Measurements from ENCODE around the gene TGFBRAP1.

The TGFBRAP1 gene

GRCh38 chr2:105329561-105330495 is at the start of gene TGFBRAP1:
TSS of gene TGFBRAP1 (minus strand) at chr2:105329735. CDS start at chr2:105308301, 21,434 bp downstream.
- DNase-seq (ENCODE audit: low read depth in 2 of 2, low spot score in 1 of 2) = peak in 1 of 2 donors; percentile 11

DNA sequence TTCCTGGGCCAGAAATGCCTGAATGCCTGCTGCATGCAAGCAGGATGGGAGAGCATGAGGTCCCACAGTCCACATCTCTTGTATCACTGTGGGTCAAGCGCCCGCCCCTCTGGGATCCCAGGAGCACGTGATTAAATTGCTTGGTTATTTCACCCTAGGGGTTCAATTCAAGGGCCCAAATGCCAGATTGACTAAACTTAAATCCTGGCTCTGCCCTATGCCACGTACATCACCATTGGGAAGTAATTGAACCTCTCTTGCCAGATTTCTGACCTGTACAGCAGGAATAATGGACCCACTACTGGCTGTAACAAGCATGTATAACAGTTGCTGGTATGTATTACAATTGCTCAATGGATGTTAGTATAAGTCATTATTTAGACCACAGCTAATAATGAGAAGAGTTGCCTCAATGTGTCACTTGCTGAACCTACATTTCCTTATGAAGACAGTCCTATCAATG is 49.4 kb upstream of the TGFBRAP1 start:
- DNase-seq (ENCODE audit: low read depth in 2 of 2, low spot score in 1 of 2) = no peak

- no peak for DNase-seq (ENCODE audit: low read depth in 2 of 2, low spot score in 1 of 2)
Observed at GRCh38 chr2:105378276-105378840, 48.8 kb upstream of the TGFBRAP1 start.

GRCh38 chr2:105377871-105378270 is 48.3 kb upstream of the TGFBRAP1 start:
- DNase-seq (ENCODE audit: low read depth in 2 of 2, low spot score in 1 of 2) = no peak

- DNase-seq (ENCODE audit: low read depth in 2 of 2, low spot score in 1 of 2) = no peak
Observed at GRCh38 chr2:105376789-105377240, 47.3 kb upstream of the TGFBRAP1 start.

DNA sequence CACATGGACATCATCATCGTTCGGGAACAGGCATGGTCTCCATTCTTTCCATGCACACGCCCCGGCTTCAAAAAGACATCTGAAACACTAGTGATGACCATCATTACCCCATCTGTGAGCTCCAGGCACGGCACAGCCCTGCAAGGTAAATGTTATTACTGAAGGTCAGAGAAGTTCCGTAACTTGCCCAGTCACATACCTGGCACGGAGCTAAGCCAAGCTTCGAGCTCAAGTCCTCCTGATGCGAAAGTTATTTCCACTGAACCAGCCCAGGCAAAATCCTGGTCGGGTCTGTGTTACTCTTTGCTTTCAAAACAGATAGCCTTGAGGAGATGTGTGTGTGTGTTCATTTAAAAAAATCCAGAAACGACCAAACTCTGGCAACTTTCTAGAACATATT is 46.5 kb upstream of the TGFBRAP1 start:
- no peak for DNase-seq (ENCODE audit: low read depth in 2 of 2, low spot score in 1 of 2)

DNA sequence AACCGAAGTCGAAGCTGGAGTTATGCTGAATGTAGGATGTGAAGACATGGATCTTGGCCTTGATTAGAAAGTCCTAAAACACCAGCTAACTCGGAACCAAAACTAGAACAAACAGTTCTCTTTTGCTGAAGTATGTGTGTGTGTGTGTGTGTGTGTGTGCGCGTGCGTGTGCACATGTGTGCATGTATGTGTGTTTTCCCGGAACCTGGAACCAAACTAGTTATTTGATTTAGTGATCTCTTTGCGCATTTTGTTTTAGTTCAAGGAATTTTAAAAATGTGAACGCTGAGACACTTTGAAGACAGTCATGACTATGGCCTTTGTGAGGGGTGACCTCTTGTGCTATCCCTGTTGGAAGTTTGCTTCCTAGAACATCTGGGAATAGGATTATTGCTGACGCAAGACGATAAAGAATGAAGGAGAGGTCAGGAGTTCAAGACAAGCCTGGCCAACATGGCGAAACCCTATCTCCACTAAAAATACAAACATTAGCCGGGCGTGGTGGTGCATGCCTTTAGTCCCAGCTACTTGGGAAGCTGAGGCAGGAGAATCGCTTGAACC is 45.5 kb upstream of the TGFBRAP1 start:
- no peak for DNase-seq (ENCODE audit: low read depth in 2 of 2, low spot score in 1 of 2)

GRCh38 chr2:105373895-105374401 is 44.4 kb upstream of the TGFBRAP1 start:
- no peak for DNase-seq (ENCODE audit: low read depth in 2 of 2, low spot score in 1 of 2)

DNA sequence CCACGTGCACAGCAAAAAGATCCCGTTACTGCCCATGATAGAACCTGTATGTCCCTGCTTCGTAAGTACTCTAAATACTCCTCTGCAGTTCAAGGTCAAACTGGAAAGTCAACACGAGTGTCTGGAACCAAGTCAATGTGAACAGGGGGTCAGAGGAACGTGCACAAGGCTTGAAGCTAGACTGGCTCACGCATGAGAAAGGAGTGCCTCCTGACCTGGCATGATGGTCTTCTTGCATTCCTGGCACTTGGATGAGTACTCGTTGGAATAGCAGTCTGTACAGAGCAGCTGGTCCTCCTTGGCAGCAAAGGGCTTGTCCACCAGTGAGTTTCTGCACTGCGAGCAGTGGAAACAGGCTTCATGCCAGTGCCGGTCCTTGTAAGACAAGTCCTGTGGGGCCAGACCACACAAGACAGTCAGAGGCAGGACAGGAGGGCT is 43.8 kb upstream of the TGFBRAP1 start:
- DNase-seq (ENCODE audit: low read depth in 2 of 2, low spot score in 1 of 2) = no peak

- DNase-seq (ENCODE audit: low read depth in 2 of 2, low spot score in 1 of 2) = no peak
Observed at GRCh38 chr2:105371810-105372209, 42.3 kb upstream of the TGFBRAP1 start.

DNA sequence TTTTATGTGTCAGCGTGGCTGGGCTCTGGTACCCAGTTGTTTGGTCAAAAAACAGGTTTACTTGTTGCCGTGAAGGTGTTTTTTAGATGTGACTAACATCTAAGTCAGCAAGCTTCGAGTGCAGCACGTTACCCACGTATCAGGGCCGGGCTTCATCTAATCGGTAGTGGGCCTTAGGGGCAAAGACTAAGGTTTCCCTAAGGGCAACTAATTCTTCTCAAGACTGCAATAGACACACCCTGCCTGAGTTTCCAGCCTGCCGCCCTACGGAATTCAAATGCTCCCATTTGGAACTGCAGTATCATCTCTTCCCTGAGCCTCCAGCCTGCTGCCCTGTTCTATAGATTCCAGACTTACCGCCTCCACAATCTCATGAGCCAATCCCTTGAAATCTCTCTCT is 41.6 kb upstream of the TGFBRAP1 start:
- no peak for DNase-seq (ENCODE audit: low read depth in 2 of 2, low spot score in 1 of 2)

DNA sequence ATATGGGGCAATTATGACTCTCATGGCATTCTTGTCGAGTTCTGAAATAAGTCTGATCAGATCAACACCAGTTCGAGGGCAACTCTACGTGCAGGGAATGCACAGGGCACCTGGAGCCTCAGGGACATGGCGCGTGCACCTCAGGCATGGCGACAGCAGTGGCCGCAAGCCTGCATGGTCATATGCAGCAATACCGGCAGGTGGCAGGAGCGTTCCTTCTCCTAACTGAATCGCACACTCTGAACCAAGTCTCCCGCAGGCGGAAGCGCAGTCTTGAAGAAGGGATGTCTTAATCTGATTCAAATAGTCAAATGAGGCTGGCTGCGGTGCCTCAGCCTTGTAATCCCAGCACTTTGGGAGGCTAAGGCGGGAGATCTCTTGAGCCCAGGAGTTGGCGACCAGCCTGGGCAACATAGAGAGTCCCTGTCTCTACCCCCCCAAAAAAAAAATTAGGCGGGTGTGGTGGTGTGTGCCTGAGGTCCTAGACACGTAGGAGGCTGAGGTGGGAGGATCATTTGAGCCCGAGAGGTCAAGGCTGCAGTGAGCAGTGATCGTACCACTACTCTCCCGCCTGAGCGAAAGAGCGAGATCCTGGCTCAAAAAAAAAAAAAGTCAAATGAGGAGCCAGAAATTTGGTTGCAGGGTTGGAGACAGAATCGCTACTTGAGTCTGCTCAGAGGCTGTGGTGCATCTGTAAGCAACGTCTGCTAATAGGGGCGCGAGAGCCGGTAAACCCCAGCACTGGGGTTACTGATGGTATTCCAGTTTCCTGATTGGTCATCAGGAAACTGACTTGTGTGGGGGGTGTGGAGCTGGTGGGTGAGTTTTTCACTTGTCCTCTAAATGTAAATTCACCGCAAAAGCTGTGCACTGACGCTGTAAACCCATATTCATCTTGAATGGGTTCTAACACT is 40.5 kb upstream of the TGFBRAP1 start:
- DNase-seq (ENCODE audit: low read depth in 2 of 2, low spot score in 1 of 2) = peak; percentile 53 to 77

GRCh38 chr2:105368759-105369408 is 39.3 kb upstream of the TGFBRAP1 start:
- DNase-seq (ENCODE audit: low read depth in 2 of 2, low spot score in 1 of 2) = no peak

DNA sequence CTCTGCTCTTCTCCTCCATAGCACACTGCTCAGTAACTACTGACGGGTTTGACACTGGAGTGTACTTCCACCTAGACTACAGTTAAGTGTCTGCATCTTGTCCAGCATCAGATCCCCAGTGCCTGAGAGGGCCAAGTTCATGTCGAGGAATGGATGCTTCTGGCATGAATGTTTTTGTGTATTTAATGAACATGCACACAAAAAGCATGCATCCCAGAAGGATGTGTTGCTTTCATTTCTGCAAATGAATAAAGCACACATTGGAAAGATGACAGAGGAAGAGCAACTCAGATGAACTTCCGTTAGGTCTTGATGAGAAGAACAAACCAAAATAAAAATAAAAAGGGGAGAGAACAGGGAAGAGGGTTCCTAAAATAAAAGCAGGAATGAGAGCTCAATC is 35.7 kb upstream of the TGFBRAP1 start:
- DNase-seq (ENCODE audit: low read depth in 2 of 2, low spot score in 1 of 2) = no peak

DNA sequence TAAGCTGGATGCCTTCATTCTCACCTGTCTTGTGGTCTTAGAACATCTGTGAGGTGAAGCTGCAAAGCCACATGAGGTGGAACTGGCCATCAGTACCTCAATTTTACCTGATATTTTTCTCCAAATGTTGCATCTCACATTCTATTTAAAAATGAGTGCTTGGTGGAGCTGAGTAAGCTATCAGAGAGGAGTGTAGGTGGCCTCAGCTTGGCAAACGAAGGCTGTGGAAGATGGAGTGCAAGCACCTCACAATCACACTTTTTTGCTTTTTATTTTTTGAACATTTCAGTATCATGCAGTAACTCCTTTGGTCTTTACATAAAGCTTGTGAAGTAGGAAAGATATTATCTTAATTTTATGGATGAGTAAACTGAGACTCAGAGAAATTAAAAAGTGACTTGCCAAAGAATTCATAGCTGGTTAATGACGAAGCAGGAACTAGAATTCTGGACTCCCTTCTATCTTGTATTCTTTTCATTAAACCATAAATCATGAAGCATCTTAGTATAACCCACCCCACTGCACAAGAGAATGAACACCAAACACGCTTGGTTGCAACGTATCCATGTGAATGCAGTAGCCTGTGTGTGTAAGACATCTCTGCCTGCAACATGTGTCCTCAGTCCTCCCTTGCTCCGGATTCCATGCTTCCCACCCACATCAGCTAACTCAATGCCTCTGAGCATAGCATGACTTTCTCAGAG is 35.1 kb upstream of the TGFBRAP1 start:
- DNase-seq (ENCODE audit: low read depth in 2 of 2, low spot score in 1 of 2) = no peak

GRCh38 chr2:105362862-105363591 is 33.5 kb upstream of the TGFBRAP1 start:
- no peak for DNase-seq (ENCODE audit: low read depth in 2 of 2, low spot score in 1 of 2)

DNA sequence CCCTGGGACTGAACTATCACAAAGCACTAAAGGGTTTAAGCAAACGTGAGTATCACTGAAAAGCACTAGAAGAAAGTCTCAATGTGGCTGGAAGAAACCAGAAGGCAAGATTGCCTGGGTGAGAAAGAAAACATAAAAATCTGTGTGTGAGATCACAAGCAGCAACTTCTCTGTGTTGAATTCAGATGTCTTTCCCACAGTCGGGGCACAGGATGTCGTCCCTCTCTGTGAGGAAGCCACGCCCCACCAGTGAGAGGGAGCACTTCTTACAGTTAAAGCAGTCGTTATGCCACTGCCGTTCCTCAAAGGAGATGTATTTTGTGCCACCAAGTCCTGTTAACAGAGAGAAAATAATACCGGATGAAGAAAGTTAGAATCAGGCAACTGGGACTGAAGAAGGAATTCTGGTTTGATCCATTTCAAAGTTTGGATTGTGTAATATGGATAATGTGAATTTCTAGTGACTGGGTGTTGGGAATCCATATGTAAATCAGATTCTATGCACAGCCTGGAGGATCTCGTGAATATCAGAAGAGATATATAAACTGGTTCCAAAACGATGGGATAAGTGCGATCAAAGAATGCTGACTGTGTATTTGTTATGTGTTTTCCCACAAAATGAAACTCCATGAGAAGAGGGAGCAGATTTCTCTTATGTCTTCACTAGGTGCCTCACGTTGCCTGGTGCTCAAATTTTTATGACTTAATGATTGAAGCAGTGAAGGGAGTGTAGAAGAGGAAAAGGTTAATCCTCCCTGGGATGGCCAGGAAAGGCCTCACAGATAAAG is 31.8 kb upstream of the TGFBRAP1 start:
- DNase-seq (ENCODE audit: low read depth in 2 of 2, low spot score in 1 of 2) = no peak

DNA sequence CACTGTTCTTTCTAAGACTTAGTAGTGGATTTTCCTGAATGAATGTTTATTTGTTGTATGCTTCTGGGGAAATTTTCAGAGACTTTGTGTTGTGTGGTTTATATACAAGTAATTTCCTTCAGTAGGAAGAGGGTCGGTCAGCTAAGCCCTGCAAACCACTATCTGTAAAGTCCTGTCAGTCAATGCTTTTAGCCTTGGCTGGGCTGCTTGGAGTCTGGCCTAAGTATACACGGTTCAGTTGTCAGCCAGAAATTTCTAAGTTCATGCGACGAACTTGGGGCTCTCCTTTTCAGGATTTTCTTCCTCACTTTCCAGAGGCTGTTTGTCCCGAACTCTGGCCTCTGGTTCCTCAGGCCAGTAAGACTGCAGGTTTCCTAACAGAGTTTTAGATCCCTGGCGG is 29.1 kb upstream of the TGFBRAP1 start:
- no peak for DNase-seq (ENCODE audit: low read depth in 2 of 2, low spot score in 1 of 2)

Measured in stimulated activated CD8-positive, alpha-beta memory T cell treated with anti-CD3 and anti-CD28 coated beads, Interleukin-4, amount 100 ng/mL, for 1 hour (primary cell).